Osteoblast (primary cell): ENCODE measurements around the gene DNHD1. TPM values are rescaled to one million over a fixed set of nuclear protein-coding genes. Genes with fewer than 3 reads are reported as not detected.
A peak's percentile ranks its signal among the peaks of the same experiment; 100 is the strongest.

Experiments used
- DNase-seq: peaks from one replicate; pipeline ENCODE4 v3.0.0; 2011; ENCODE audit warnings: low spot score, mixed read lengths; ENCODE audit not compliant: insufficient read length; ENCODE audit errors: missing footprints
- H2AFZ ChIP-seq: 2 replicates; pipeline ENCODE4 v1.6.0; 2011; ENCODE audit warnings: mild to moderate bottlenecking, low read length
- H3K27ac ChIP-seq: 2 replicates; pipeline ENCODE4 v1.5.1; 2011; ENCODE audit warnings: mild to moderate bottlenecking, low read depth, low read length, moderate library complexity
- H3K27me3 ChIP-seq: 2 replicates; pipeline ENCODE4 v1.6.0; 2012; ENCODE audit warnings: mild to moderate bottlenecking, control low read depth, inconsistent platforms, low read length, moderate library complexity; ENCODE audit not compliant: insufficient read depth
- H3K36me3 ChIP-seq: 2 replicates; pipeline ENCODE4 v1.5.1; 2011; ENCODE audit warnings: mild to moderate bottlenecking, low read length, control low read depth, moderate library complexity; ENCODE audit not compliant: insufficient read depth
- H3K4me1 ChIP-seq: 2 replicates; pipeline ENCODE4 v1.5.1; 2011; ENCODE audit warnings: mild to moderate bottlenecking, low read length, control low read depth, moderate library complexity; ENCODE audit not compliant: insufficient read depth
- H3K4me2 ChIP-seq: 2 replicates; pipeline ENCODE4 v1.6.0; 2011; ENCODE audit warnings: mild to moderate bottlenecking, low read length; ENCODE audit not compliant: insufficient read depth
- H3K4me3 ChIP-seq: fragments of 200-600 bp; sonication (generic); 3 replicates; pipeline ENCODE4 v1.5.1; 2012; ENCODE audit warnings: mild to moderate bottlenecking, low read length, inconsistent platforms; ENCODE audit not compliant: insufficient read depth
- H3K79me2 ChIP-seq: 2 replicates; pipeline ENCODE4 v1.6.0; 2012; ENCODE audit warnings: mild to moderate bottlenecking, low read length, control low read depth, inconsistent platforms; ENCODE audit not compliant: insufficient read depth
- H3K9me3 ChIP-seq: 2 replicates; pipeline ENCODE4 v1.5.1; 2011; ENCODE audit warnings: low read depth, low read length, control low read depth
- H4K20me1 ChIP-seq: 2 replicates; pipeline ENCODE4 v1.6.0; 2012; ENCODE audit warnings: mild to moderate bottlenecking, low read length, control low read depth; ENCODE audit not compliant: insufficient read depth
- total RNA-seq: library from RNA; depleted of rRNA; stranded (reverse); fragments of >200 nt; gene quantifications from 2 replicates; pipeline ENCODE4 v1.2.3, GENCODE V29; 2012
- TF ChIP-seq, protein P1 (sequence below): IDR thresholded peaks from 2 replicates; pipeline ENCODE4 v1.5.1; 2011; ENCODE audit warnings: mild to moderate bottlenecking, low read depth, low read length, moderate library complexity; ENCODE audit errors: extremely low read depth

DNHD1 gene
- total RNA-seq, 1 donor, result 9.0 TPM

- H3K4me1 ChIP-seq, result peaks cover 37% of the 10 kb centered on the region
- no peaks in the 10 kb centered on the region for H3K79me2 ChIP-seq
Observed at GRCh38 chr11:6502382-6502781, 5.3 kb downstream of the DNHD1 start.

GRCh38 chr11:6504166-6504565, 7.1 kb downstream of the DNHD1 start:
- Histone ChIP-seq H2AFZ (no peak overlapping the region), H3K9me3 (no peaks in the 10 kb centered on the region), H3K27ac (no peak overlapping the region), H3K4me3 (no peak overlapping the region), H3K36me3 (no peaks in the 10 kb centered on the region), H3K27me3 (no peaks in the 10 kb centered on the region), H3K79me2 (no peaks in the 10 kb centered on the region), H4K20me1 (no peaks in the 10 kb centered on the region), H3K4me1 (peaks cover 19% of the 10 kb centered on the region), H3K4me2 (no peak overlapping the region)
- no peak for DNase-seq
- TF ChIP-seq, protein P1, sequence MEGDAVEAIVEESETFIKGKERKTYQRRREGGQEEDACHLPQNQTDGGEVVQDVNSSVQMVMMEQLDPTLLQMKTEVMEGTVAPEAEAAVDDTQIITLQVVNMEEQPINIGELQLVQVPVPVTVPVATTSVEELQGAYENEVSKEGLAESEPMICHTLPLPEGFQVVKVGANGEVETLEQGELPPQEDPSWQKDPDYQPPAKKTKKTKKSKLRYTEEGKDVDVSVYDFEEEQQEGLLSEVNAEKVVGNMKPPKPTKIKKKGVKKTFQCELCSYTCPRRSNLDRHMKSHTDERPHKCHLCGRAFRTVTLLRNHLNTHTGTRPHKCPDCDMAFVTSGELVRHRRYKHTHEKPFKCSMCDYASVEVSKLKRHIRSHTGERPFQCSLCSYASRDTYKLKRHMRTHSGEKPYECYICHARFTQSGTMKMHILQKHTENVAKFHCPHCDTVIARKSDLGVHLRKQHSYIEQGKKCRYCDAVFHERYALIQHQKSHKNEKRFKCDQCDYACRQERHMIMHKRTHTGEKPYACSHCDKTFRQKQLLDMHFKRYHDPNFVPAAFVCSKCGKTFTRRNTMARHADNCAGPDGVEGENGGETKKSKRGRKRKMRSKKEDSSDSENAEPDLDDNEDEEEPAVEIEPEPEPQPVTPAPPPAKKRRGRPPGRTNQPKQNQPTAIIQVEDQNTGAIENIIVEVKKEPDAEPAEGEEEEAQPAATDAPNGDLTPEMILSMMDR, result no peak

More at GRCh38 chr11:6502382-6502781, 5.3 kb downstream of the DNHD1 start:
- DNase-seq, result no peak
- Histone ChIP-seq H4K20me1 (peaks cover 3% of the 10 kb centered on the region), H3K4me2 (no peak overlapping the region), H3K27me3 (no peaks in the 10 kb centered on the region), H2AFZ (no peak overlapping the region), H3K36me3 (no peaks in the 10 kb centered on the region), H3K4me3 (no peak overlapping the region), H3K9me3 (no peaks in the 10 kb centered on the region), H3K27ac (no peak overlapping the region)
- TF ChIP-seq, protein P1, result no peak

GRCh38 chr11:6505577-6506240, 8.6 kb downstream of the DNHD1 start:
- no peaks in the 10 kb centered on the region for H3K79me2 ChIP-seq
- no peak overlapping the region for H3K4me3 ChIP-seq
- H3K4me1 ChIP-seq, result peaks cover 14% of the 10 kb centered on the region
- peak overlapping the region; percentile 54 for H3K4me2 ChIP-seq
- peak overlapping the region; percentile 43 for H3K27ac ChIP-seq
- no peak overlapping the region for H2AFZ ChIP-seq
- no peaks in the 10 kb centered on the region for H3K36me3 ChIP-seq
- TF ChIP-seq, protein P1, result peak; percentile 74
- DNase-seq, result peak; percentile 79
- no peaks in the 10 kb centered on the region for H3K27me3 ChIP-seq
- H3K9me3 ChIP-seq, result no peaks in the 10 kb centered on the region
- H4K20me1 ChIP-seq, result no peaks in the 10 kb centered on the region

DNA sequence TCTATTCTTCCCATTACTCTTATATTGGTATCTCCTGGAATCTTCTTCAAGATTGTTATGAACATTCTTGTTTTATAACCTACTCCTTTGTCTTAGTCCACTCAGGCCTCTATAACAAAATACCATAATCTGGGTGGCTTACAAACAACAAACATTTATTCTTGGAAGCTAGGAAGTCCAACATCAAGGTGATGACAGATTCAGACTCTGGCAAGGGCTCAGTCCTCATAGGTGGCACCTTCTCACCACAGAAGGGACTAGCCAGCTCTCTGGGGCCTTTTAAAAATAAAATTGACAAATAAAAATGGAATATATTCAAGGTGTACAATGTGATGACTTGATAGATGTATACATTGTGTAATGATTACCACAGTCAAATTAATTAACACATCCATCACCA, 19.8 kb downstream of the DNHD1 start:
- no peak overlapping the region for H3K4me2 ChIP-seq
- no peaks in the 10 kb centered on the region for H4K20me1 ChIP-seq
- TF ChIP-seq, protein P1, result no peak
- H3K9me3 ChIP-seq, result no peaks in the 10 kb centered on the region
- H3K4me1 ChIP-seq, result no peaks in the 10 kb centered on the region
- DNase-seq, result no peak
- no peaks in the 10 kb centered on the region for H3K27me3 ChIP-seq
- H2AFZ ChIP-seq, result no peak overlapping the region
- H3K79me2 ChIP-seq, result no peaks in the 10 kb centered on the region
- no peak overlapping the region for H3K4me3 ChIP-seq
- H3K36me3 ChIP-seq, result peaks cover 20% of the 10 kb centered on the region
- H3K27ac ChIP-seq, result no peak overlapping the region
